RPMI8226 (cell line): Measurements from ENCODE around the gene PCP2.

Experiments
- DNase-seq: peaks from one replicate; pipeline ENCODE4 v3.0.0-alpha.2; 2015

Gene PCP2

GRCh38 chr19:7618771-7619510 lies 14.6 kb downstream of the PCP2 start:
- DNase-seq, result no peak

GRCh38 chr19:7618348-7618747 lies 15.2 kb downstream of the PCP2 start:
- no peak for DNase-seq

- DNase-seq, result no peak
These were observed 15.8 kb downstream of the PCP2 start for GRCh38 chr19:7617735-7618134.

GRCh38 chr19:7617172-7617571 lies 16.3 kb downstream of the PCP2 start:
- no peak for DNase-seq

GRCh38 chr19:7614859-7615741 lies 18.4 kb downstream of the PCP2 start:
- no peak for DNase-seq

GRCh38 chr19:7612282-7613274 lies 20.9 kb downstream of the PCP2 start:
- DNase-seq, result no peak

GRCh38 chr19:7611541-7612279 lies 21.8 kb downstream of the PCP2 start:
- no peak for DNase-seq

- no peak for DNase-seq
These were observed 22.9 kb downstream of the PCP2 start for GRCh38 chr19:7610491-7611240.

- DNase-seq, result no peak
These were observed 25.5 kb downstream of the PCP2 start for GRCh38 chr19:7607874-7608560.

GRCh38 chr19:7607212-7607873 lies 26.2 kb downstream of the PCP2 start:
- no peak for DNase-seq

GRCh38 chr19:7606289-7606688 lies 27.2 kb downstream of the PCP2 start:
- no peak for DNase-seq

GRCh38 chr19:7605490-7606222 lies 27.9 kb downstream of the PCP2 start:
- peak; percentile 64 for DNase-seq

GRCh38 chr19:7603919-7604318 lies 29.6 kb downstream of the PCP2 start:
- no peak for DNase-seq

GRCh38 chr19:7602935-7603497 lies 30.5 kb downstream of the PCP2 start:
- DNase-seq, result peak; percentile 43

- no peak for DNase-seq
These were observed 31.1 kb downstream of the PCP2 start for GRCh38 chr19:7602240-7602934.

- no peak for DNase-seq
These were observed 32.8 kb downstream of the PCP2 start for GRCh38 chr19:7600721-7601120.

GRCh38 chr19:7598180-7598579 lies 35.3 kb downstream of the PCP2 start:
- no peak for DNase-seq

GRCh38 chr19:7597689-7598088 lies 35.8 kb downstream of the PCP2 start:
- no peak for DNase-seq
